Smooth muscle cell of the brain vasculature (primary cell): ENCODE results near the gene CFTR.

ENCODE experiments used
- DNase-seq: peaks from one replicate; pipeline ENCODE4 v3.0.0-alpha.2; 2012; ENCODE audit warnings: low read depth, low spot score

Gene CFTR

DNA sequence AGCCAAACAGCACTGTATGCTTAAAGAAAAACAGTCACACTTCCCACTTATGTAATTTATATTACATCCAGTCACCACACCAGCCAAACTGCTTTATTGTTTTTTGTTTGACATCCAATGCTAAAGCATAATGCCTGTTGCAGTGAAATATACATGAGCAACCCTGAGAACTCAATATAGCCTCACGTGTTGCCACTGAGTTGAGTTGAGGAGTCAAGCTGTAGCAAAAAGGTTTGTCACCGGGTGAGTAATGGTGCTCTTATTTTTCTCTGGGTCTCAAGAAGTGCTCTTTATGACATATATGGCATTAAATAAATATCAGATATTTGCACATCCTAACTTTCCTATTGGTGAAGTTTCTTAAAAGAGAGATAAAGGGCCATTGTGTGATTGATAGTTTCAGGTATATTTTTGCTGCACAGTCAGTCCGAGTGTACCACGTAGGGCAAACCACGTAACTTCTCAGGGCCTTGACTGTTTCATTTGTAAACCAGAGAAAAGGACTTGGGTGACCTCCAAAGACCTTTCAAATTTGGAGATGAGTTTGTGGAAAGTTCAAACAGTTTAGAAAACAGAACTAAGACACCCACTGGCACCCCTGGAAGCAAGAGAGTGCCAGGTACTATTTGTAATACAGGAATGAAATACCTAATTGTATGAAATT is 168.5 kb downstream of the CFTR start:
- no peak for DNase-seq

DNA sequence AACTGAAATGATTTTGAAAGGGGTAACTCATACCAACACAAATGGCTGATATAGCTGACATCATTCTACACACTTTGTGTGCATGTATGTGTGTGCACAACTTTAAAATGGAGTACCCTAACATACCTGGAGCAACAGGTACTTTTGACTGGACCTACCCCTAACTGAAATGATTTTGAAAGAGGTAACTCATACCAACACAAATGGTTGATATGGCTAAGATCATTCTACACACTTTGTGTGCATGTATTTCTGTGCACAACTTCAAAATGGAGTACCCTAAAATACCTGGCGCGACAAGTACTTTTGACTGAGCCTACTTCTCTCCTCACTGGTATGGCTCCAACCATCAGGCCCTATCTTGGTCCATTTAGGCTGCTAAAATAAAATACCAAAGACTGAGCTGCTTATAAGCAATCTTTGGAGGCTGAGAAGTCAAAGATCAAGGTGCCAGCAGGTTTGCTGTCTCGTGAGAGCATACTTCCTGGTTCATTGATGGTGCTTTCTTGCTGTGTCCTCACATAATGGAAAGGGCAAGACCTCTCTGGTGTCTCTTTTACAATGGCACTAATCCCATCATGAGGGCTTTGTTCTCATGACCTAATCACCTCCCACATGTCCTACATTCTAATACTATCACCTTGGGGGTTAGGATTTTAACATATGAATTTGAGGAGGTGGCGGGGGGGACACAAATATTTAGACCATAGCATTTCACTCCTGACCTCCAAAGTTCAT is 173.3 kb downstream of the CFTR start:
- no peak for DNase-seq

GRCh38 chr7:117654780-117655179 is 175.0 kb downstream of the CFTR start:
- DNase-seq, result no peak

GRCh38 chr7:117656806-117657205 is 177.0 kb downstream of the CFTR start:
- no peak for DNase-seq

DNA sequence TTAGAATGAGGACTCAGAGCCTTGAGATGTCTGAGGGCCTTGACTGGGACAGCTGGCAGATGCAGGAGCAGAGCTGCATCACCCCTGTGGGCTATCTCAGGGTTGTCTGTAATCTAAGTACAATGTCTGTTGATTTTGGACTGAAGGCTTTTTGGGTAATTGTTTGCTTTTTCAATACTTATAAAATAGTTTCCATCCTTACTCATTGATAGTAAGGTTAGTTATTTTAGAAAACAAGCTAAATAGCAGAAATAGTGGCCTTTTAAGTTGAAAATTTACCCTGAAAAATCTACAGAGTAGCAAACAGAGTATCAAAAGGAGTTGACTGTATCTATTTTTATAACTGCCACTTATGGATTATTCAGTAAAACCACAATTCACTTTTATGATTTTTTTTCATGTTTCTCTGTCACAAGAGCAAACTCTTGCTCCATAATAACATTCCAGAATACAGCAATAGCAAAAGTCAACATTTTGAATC is 179.7 kb downstream of the CFTR start:
- DNase-seq, result no peak

DNA sequence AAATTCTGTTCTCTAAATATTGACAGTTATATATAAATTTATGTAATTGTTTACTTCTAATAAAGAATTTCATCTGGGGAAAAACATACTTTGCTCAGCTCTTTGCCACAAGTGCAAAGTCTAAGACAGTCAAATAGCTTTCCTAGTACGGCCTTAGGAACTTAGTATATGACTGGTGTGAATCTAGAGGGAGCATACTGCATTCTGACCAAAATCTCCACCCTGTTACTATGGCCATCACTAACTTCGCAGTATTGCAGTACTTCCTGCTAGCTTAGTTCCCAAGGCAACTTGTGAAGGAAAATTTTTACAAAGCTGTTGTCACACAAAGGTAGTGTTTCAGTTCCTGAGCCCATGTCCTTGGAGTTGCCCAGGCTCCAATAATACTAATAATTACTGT is 181.5 kb downstream of the CFTR start:
- DNase-seq, result no peak

- no peak for DNase-seq
Observed at GRCh38 chr7:117664047-117664446, 184.2 kb downstream of the CFTR start.

DNA sequence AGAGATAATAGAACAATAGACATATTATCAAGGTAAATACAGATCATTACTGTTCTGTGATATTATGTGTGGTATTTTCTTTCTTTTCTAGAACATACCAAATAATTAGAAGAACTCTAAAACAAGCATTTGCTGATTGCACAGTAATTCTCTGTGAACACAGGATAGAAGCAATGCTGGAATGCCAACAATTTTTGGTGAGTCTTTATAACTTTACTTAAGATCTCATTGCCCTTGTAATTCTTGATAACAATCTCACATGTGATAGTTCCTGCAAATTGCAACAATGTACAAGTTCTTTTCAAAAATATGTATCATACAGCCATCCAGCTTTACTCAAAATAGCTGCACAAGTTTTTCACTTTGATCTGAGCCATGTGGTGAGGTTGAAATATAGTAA is 185.5 kb downstream of the CFTR start:
- no peak for DNase-seq

DNA sequence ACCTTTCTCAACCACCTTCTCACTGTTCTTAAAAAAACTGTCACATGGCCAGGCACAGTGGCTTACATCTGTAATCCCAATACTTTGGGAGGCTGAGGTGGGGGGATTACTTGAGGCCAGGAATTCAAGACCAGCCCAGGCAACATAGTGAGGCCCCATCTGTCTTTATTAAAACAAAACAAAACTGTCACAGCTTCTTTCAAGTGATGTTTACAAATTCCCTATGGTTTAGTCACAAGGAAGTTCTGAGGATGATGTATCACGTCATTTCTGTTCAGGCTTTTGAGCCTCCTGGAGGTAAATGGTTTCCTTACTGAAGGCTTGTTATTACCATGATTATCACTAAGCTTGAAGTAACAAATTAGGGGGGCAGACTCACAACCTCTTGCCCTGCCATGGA is 186.2 kb downstream of the CFTR start:
- peak; percentile 23 for DNase-seq

GRCh38 chr7:117666689-117667088 is 186.9 kb downstream of the CFTR start:
- DNase-seq, result no peak

- DNase-seq, result no peak
Observed at GRCh38 chr7:117667456-117667855, 187.6 kb downstream of the CFTR start.

- DNase-seq, result no peak
Observed at GRCh38 chr7:117669818-117670217, 190.0 kb downstream of the CFTR start.

GRCh38 chr7:117672453-117672852 is 192.6 kb downstream of the CFTR start:
- DNase-seq, result no peak

GRCh38 chr7:117673367-117673766 is 193.5 kb downstream of the CFTR start:
- no peak for DNase-seq

GRCh38 chr7:117673839-117674238 is 194.0 kb downstream of the CFTR start:
- no peak for DNase-seq

- no peak for DNase-seq
Observed at GRCh38 chr7:117674617-117675016, 194.8 kb downstream of the CFTR start.

- DNase-seq, result no peak
Observed at GRCh38 chr7:117675497-117676435, 195.9 kb downstream of the CFTR start.

- DNase-seq, result no peak
Observed at GRCh38 chr7:117679120-117679519, 199.3 kb downstream of the CFTR start.

GRCh38 chr7:117682681-117683385 is 203.0 kb downstream of the CFTR start:
- DNase-seq, result no peak

GRCh38 chr7:117683430-117684175 is 203.8 kb downstream of the CFTR start:
- no peak for DNase-seq

DNA sequence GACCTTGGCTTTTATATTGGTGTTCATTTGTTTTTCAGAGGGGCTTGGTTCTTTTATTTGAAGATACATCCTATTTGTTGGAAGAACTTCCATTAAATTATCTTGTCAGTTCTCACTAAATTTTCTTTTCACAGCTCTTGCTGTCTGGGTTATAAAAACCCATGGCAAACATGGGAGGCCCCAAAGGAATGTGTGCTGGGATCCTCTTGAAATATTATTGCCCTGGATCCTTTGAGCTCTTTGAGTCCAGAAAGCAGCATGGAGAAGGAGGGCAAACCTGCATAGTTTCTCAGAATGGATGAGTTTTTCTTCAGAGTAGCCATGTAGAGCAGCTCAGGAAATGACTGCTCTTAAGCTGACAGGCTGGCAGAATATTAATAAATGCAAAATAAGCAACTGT is 206.0 kb downstream of the CFTR start:
- no peak for DNase-seq
